Activated CD4-positive, alpha-beta memory T cell treated with anti-CD3 and anti-CD28 coated beads, Interleukin-2, amount 10 ng/mL, durations not matched to agents 7 days and 5 days (primary cell): ENCODE results near the gene TDRD10. TPM values are rescaled to one million over a fixed set of nuclear protein-coding genes. Genes with fewer than 3 reads are reported as not detected.
A peak's percentile ranks its signal among the peaks of the same experiment; 100 is the strongest.

Experiments used
- CTCF ChIA-PET: fragments of 350-600 bp; sonication (Branson Sonifier 250); formaldehyde crosslinking; loops from one replicate; lab custom pipeline; 2021; ENCODE audit warnings: antibody characterized with exemption, inconsistent platforms; lab: Charles Lee
- POLR2A ChIA-PET: fragments of 350-600 bp; sonication (Branson Sonifier 250); formaldehyde crosslinking; loops from one replicate; lab custom pipeline; 2021; ENCODE audit warnings: antibody characterized with exemption; lab: Charles Lee
- DNase-seq: peaks from one replicate; pipeline ENCODE4 v3.0.0-alpha.2; 2020
- H3K27ac Mint-ChIP-seq: one replicate; pipeline ENCODE4 v1.8.0; 2021; ENCODE audit warnings: mild to moderate bottlenecking, mixed read lengths
- H3K27me3 Mint-ChIP-seq: one replicate; pipeline ENCODE4 v1.8.0; 2021; ENCODE audit warnings: mixed read lengths
- H3K36me3 Mint-ChIP-seq: one replicate; pipeline ENCODE4 v1.8.0; 2021; ENCODE audit warnings: low read depth, mixed read lengths
- H3K4me1 Mint-ChIP-seq: one replicate; pipeline ENCODE4 v1.8.0; 2021; ENCODE audit warnings: mixed read lengths
- H3K4me3 Mint-ChIP-seq: one replicate; pipeline ENCODE4 v1.8.0; 2021; ENCODE audit warnings: mild to moderate bottlenecking, mixed read lengths
- H3K9me3 Mint-ChIP-seq: one replicate; pipeline ENCODE4 v1.8.0; 2021; ENCODE audit warnings: mixed read lengths
- total RNA-seq, 2 experiments: library from RNA; stranded (reverse); gene quantifications; one replicate each; pipeline ENCODE4 v1.2.3, GENCODE V29; 2021

TDRD10 gene
- total RNA-seq, 2 experiments from 2014 or later, result not detected

DNA sequence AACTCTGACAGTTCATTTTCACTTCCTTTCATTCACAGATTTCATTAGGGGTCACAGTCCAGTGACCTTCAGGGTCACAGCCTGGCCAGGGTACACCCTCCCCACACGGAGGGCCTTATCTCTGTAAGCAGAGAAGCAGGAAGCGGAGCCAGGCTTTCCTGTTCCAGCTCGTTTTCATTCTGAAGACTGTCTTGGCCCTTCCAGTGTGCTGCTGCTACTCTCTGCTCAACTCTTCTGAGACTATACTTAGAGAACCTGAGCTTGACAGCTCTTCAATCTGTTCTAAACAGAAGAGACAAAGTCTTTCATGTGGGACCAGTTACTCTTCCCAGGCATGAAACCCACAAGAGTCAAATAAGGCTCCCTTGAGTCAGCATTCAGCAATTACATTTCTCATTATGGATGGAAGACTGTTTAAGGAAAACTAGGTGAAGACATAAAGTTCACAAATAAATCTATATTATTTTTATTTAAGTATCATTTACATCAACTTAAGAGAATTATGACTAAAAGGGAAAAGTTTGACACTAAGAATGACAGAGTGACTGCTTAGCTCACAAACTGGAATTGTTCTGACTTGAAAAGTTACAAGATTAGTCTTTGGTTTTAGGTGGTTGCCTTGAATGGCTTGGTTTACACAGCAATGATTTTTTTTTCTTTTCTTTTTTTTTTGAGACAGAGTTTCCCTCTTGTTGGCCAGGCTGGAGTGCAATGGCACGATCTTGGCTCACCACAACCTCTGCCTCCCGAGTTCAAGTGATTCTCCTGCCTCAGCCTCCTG, 4.8 kb upstream of the TDRD10 start:
- CTCF ChIA-PET, result interaction anchor here (1.0 to 1.6 kb wide), 2 partner anchors 18 to 37 kb away, joined by 3 read pairs; no protein-coding TSS in a partner anchor
- peaks cover 31% of the 10 kb centered on the region for H3K27me3 Mint-ChIP-seq
- H3K4me3 Mint-ChIP-seq, result no peak overlapping the region

DNA sequence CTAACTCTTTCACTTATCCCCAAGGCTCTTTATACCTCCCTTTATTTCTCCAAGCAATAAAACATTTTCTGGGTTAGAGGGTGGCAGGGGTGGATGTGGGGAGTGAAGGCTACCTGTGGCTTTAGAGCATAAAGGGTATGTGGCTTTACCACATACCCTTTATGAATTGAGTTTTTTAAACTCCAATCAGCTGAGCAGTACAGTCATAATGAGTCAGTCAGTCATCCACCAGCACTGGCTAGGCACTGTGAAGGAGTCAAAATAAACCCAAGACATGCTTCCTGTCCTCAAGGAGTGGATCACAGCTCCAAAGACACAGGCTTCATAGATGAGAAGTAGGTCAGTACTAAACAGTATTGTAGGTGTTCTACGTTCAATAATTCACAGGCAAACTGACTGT, 2.6 kb upstream of the TDRD10 start:
- peaks cover 42% of the 10 kb centered on the region for H3K27me3 Mint-ChIP-seq
- no peak overlapping the region for H3K27ac Mint-ChIP-seq
- ChIA-PET CTCF (interaction anchor here (1.2 kb wide), 1 partner anchor 20 kb away, joined by 3 read pairs; no protein-coding TSS in a partner anchor), POLR2A (interaction anchor here (0.9 kb wide), 1 partner anchor 113 kb away, joined by 3 read pairs; no protein-coding TSS in a partner anchor)
- H3K36me3 Mint-ChIP-seq, result peaks cover 5% of the 10 kb centered on the region
- no peak overlapping the region for H3K4me3 Mint-ChIP-seq
- peaks cover 22% of the 10 kb centered on the region for H3K4me1 Mint-ChIP-seq
- DNase-seq, result no peak
- H3K9me3 Mint-ChIP-seq, result peaks cover 6% of the 10 kb centered on the region

More for the DNA sequence above, 4.8 kb upstream of the TDRD10 start:
- no peak overlapping the region for H3K27ac Mint-ChIP-seq
- H3K36me3 Mint-ChIP-seq, result peaks cover 2% of the 10 kb centered on the region
- POLR2A ChIA-PET, result no interaction called here
- peaks cover 39% of the 10 kb centered on the region for H3K4me1 Mint-ChIP-seq
- peaks cover 6% of the 10 kb centered on the region for H3K9me3 Mint-ChIP-seq
- no peak for DNase-seq

DNA sequence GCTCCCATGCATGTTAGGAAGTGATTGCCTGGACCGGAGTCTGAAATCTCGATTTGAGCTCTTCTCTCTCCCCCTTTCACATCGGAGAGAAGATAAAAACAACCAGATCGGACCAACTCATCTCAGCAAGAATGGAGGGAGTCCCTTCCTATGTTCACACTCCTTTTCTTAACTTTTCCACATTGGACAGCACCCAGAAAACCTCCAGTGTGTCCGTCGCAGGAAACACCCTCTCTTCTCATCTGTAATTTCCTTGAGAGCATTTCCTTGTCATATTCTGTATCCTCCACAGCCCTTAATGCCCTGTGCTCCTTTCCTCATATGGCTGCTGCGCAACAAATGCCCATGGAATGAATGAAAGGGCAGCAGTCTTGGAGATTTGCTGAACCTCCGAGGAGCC, 1.5 kb upstream of the TDRD10 start:
- peaks cover 49% of the 10 kb centered on the region for H3K27me3 Mint-ChIP-seq
- H3K4me3 Mint-ChIP-seq, result no peak overlapping the region
- POLR2A ChIA-PET, result no interaction called here
- peaks cover 6% of the 10 kb centered on the region for H3K9me3 Mint-ChIP-seq
- peaks cover 21% of the 10 kb centered on the region for H3K4me1 Mint-ChIP-seq
- peaks cover 5% of the 10 kb centered on the region for H3K36me3 Mint-ChIP-seq
- CTCF ChIA-PET, result no interaction called here
- no peak overlapping the region for H3K27ac Mint-ChIP-seq
- DNase-seq, result no peak

DNA sequence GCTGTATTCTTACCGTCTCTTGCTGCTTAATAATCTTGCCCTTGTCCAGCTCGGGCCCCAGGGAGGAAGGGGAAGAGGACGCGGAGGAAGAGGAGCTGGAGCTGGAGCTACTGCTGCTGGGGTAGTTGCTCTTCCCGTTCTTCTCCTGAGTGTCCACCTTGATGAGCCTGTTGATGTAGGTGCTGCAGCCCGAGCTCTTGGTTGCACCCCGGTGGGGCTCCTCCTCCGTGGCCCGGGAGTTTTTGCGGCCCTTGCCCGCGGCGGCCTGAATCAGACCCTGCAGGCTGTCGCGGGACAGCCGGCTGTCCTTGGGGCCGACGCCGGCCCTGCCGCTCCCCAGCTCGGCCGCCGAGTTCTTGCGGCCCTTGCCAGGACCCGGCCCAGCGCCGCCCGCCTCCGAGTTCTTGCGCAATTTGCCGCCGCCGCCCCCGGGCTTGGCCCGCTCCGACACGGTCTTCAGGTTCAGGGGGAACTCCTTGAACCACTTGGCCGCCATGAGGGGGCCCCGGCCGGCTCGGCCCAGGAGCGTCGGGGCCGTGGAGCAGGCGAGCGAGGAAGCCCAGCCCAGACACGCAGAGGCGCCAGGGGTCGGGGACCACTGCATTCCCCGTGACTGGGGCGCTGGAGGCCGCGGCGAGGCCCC, 475 bp upstream of the TDRD10 start:
- CTCF ChIA-PET, result interaction anchor here (0.6 kb wide), 1 partner anchor 495 kb away, joined by 3 read pairs; no protein-coding TSS in a partner anchor
- POLR2A ChIA-PET, result no interaction called here
- no peak overlapping the region for H3K27ac Mint-ChIP-seq
- peaks cover 54% of the 10 kb centered on the region for H3K27me3 Mint-ChIP-seq
- peaks cover 6% of the 10 kb centered on the region for H3K9me3 Mint-ChIP-seq
- peaks cover 18% of the 10 kb centered on the region for H3K4me1 Mint-ChIP-seq
- no peak for DNase-seq
- H3K36me3 Mint-ChIP-seq, result peaks cover 5% of the 10 kb centered on the region
- peak overlapping the region; percentile 18 for H3K4me3 Mint-ChIP-seq

DNA sequence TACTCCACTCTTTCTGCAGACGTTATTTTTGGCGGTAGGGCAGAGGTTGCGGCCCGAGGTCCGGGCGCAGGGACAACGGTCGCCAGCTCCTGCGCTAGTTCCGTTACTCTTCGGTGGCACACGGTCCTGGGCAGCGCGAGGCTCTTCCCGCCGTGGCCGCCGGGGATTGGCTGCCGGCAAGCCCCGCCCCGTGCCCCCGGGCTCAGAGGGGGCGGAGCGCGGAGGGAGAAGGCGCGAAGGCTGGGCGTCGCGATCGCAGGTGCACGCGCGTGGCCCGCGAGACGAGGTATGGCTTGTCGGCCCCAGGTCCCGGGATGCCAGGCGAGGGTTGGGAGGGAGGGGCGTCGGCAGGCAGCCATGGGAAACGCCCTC, 711 bp downstream of the TDRD10 start:
- CTCF ChIA-PET, result no interaction called here

DNA sequence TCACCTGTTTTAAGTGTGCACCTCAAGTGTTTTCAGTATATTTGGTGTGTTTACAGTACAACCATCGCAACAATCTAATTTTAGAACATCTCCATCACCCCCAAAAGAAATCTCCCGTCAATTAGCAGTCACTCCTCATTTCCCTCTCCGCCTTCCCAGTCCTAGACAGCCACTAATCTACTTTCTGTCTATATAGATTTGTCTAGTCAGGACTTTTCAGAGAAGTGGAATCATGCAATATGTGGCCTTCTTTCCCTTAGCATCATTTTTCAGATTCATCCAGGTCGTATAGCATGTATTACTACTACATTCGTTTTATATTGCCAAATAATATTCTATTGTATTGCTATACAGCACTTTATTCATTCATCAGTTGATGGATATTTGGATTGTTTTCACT, 1.9 kb downstream of the TDRD10 start:
- DNase-seq, result no peak
- Mint-ChIP-seq H3K27ac (no peak overlapping the region), H3K4me1 (peaks cover 14% of the 10 kb centered on the region), H3K27me3 (peaks cover 72% of the 10 kb centered on the region), H3K36me3 (peaks cover 5% of the 10 kb centered on the region), H3K4me3 (no peak overlapping the region), H3K9me3 (peaks cover 6% of the 10 kb centered on the region)
- ChIA-PET CTCF (interaction anchor here (1.0 kb wide), 1 partner anchor 56 kb away, joined by 3 read pairs; no protein-coding TSS in a partner anchor), POLR2A (no interaction called here)

More for the DNA sequence above, 711 bp downstream of the TDRD10 start:
- Mint-ChIP-seq H3K27me3 (peaks cover 64% of the 10 kb centered on the region), H3K27ac (no peak overlapping the region), H3K36me3 (peaks cover 5% of the 10 kb centered on the region), H3K4me1 (peaks cover 14% of the 10 kb centered on the region), H3K9me3 (peaks cover 6% of the 10 kb centered on the region), H3K4me3 (peak overlapping the region; percentile 3)
- DNase-seq, result no peak
- POLR2A ChIA-PET, result no interaction called here

DNA sequence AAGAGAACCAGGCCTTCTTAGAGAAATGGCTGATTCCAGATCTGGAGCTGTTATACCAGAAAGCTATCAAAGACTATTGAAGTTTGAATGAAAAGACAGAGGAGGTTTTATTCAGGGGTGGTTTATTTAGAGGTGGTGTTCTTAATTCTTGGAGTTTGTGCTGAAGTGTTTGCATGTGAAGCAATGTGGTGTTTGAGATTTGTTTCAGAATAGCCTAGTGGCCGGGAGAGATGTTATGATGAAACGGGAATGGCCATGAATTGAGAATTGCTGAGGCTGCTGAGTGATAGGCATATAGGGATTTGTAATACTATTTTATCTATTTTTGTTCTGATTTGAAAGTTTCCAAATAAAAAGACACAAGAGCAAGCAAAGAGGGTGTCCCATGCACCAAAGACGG, 10.7 kb downstream of the TDRD10 start:
- DNase-seq, result no peak
- no peaks in the 10 kb centered on the region for H3K4me1 Mint-ChIP-seq
- no peaks in the 10 kb centered on the region for H3K36me3 Mint-ChIP-seq
- CTCF ChIA-PET, result interaction anchor here (1.3 kb wide), 1 partner anchor 33 kb away, joined by 3 read pairs; no protein-coding TSS in a partner anchor
- H3K9me3 Mint-ChIP-seq, result no peaks in the 10 kb centered on the region
- H3K4me3 Mint-ChIP-seq, result no peak overlapping the region
- POLR2A ChIA-PET, result no interaction called here
- H3K27ac Mint-ChIP-seq, result no peak overlapping the region
- peaks cover 47% of the 10 kb centered on the region for H3K27me3 Mint-ChIP-seq

DNA sequence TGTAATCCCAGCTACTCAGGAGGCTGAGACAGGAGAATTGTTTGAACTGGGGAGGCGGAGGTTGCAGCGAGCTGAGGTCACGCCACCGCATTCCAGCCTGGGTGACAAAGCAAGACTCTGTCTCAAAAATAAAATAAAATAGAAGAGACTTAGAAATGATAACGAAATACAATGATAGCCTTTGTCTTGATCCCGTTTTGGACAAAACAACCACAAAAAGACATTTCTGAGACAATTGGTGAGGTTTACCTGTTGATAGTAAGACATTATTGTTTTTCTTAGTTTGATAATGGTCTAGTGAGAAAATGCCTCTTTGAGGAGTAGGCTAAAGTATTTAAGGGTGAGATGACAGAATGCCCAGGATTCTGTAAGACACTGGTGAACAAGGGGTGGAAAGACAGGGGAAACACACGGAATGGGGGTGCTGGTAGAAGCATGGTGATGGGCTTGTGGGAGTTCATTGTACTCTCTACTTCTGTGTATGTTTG, 12.1 kb downstream of the TDRD10 start:
- Mint-ChIP-seq H3K36me3 (no peaks in the 10 kb centered on the region), H3K4me1 (no peaks in the 10 kb centered on the region), H3K27ac (no peak overlapping the region), H3K4me3 (no peak overlapping the region), H3K27me3 (peaks cover 40% of the 10 kb centered on the region), H3K9me3 (no peaks in the 10 kb centered on the region)
- POLR2A ChIA-PET, result no interaction called here
- no peak for DNase-seq
- CTCF ChIA-PET, result no interaction called here

DNA sequence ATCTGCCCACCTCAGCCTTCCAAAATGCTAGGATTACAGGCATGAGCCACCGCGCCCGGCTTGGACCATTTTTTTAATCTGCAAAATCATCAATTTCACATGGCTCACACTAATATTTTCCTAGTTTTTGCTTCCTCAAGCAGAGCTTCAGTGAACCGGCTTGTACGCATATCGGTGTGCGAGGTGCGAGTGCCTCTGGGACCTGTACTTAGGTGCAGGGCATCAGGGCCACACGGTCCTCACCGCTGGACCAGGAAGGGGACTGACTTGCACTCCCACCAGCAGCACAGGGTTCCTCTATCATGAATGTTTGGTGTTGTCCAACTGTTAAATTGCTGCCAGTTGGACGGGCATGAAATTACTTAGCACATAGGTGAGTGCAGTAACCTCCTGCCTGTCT, 15.6 kb downstream of the TDRD10 start:
- peaks cover 2% of the 10 kb centered on the region for H3K4me1 Mint-ChIP-seq
- ChIA-PET POLR2A (no interaction called here), CTCF (no interaction called here)
- peaks cover 46% of the 10 kb centered on the region for H3K27me3 Mint-ChIP-seq
- H3K9me3 Mint-ChIP-seq, result no peaks in the 10 kb centered on the region
- no peaks in the 10 kb centered on the region for H3K36me3 Mint-ChIP-seq
- H3K27ac Mint-ChIP-seq, result no peak overlapping the region
- DNase-seq, result no peak
- H3K4me3 Mint-ChIP-seq, result no peak overlapping the region

DNA sequence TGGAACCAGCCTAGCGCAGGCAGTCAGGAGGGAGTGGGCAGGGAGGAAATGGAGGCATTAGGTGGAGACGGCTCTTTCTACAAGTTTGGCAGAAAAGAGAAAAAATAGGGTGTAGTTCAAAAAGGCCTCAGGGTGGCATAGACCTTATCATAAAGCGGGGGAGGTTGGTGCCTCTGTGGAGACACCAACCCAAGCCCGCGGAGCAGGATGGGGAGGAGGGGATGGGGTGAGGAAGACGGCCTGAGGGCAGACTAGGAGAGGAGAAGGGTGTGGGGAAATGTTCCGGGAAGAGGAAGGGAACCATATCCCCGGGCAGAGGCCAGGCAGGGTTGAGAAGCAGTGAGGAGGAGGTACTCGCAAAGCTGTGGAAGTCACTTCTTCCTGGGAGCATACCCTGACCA, 17.6 kb downstream of the TDRD10 start:
- CTCF ChIA-PET, result interaction anchor here (1.2 kb wide), 1 partner anchor 40 kb away, joined by 3 read pairs; no protein-coding TSS in a partner anchor
- DNase-seq, result no peak
- H3K36me3 Mint-ChIP-seq, result no peaks in the 10 kb centered on the region
- H3K27me3 Mint-ChIP-seq, result peaks cover 48% of the 10 kb centered on the region
- no peak overlapping the region for H3K4me3 Mint-ChIP-seq
- no peaks in the 10 kb centered on the region for H3K9me3 Mint-ChIP-seq
- peaks cover 2% of the 10 kb centered on the region for H3K4me1 Mint-ChIP-seq
- H3K27ac Mint-ChIP-seq, result no peak overlapping the region
- POLR2A ChIA-PET, result no interaction called here

DNA sequence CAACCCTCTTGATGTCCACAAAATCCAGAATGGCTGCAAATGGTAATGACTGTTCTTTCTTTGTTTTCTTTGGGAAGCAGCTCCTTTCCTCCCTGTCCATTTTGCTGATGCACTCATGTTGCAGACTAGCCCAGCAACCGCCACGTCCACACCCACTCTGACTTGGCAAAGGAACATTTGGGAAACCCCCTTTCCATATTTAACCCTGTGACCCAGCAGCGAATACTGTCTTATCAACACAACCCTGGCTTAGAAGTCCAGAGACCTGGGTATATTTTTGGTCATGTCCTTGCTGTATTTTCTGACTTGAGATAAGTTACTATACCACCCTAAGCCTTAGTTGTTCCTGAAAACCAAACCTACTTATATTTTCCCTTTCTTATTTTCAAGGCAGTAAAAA, 18.3 kb downstream of the TDRD10 start:
- Mint-ChIP-seq H3K36me3 (no peaks in the 10 kb centered on the region), H3K27me3 (peaks cover 47% of the 10 kb centered on the region), H3K9me3 (no peaks in the 10 kb centered on the region), H3K27ac (no peak overlapping the region), H3K4me3 (no peak overlapping the region), H3K4me1 (peaks cover 2% of the 10 kb centered on the region)
- ChIA-PET POLR2A (no interaction called here), CTCF (interaction anchor here (1.2 kb wide), 1 partner anchor 41 kb away, joined by 3 read pairs; no protein-coding TSS in a partner anchor)
- DNase-seq, result no peak

DNA sequence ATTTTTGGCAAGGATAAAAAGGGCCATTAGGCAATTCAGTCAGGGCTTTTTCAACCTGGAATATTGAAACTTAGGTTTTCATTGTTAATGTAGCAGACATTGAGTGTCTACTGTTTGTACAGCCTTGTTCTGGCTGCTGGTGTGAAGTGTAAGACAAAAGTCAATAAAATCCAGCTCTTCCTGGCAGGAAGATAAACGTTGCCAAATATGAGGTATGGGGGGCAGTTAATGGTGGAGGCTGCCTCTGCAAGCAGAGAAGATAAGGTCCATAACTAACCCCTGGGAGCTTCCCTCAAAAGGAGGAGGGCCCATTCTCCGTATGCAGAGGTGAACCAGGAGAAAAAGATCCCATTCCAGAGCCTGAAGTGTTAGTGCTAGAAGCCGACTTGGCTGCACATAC, 19.7 kb downstream of the TDRD10 start:
- H3K36me3 Mint-ChIP-seq, result no peaks in the 10 kb centered on the region
- no peak for DNase-seq
- peaks cover 2% of the 10 kb centered on the region for H3K4me1 Mint-ChIP-seq
- H3K27me3 Mint-ChIP-seq, result peaks cover 39% of the 10 kb centered on the region
- POLR2A ChIA-PET, result no interaction called here
- no peak overlapping the region for H3K4me3 Mint-ChIP-seq
- H3K27ac Mint-ChIP-seq, result no peak overlapping the region
- H3K9me3 Mint-ChIP-seq, result no peaks in the 10 kb centered on the region
- CTCF ChIA-PET, result no interaction called here

DNA sequence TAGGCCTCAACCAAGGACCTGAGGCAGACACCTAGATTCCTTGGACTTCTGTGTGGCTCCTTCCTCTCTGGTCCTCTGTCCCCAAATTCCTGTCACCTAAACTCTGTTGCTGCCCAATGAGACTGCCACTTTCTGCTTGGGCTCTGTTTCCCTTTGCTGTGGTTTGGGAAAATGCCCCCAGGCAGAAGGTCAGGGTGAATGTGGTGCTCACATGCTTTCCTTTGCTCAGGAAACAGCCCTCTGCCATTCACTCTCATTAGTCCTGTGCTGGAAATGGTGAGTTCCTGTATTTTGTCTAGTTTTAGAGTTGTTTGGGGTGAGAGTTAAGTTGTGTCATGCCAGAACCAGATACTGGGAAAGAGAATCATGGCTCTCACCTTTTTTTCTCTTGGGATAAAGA, 22.9 kb downstream of the TDRD10 start:
- no peak overlapping the region for H3K27ac Mint-ChIP-seq
- no peaks in the 10 kb centered on the region for H3K4me1 Mint-ChIP-seq

More for the DNA sequence above, 22.9 kb downstream of the TDRD10 start:
- Mint-ChIP-seq H3K36me3 (no peaks in the 10 kb centered on the region), H3K4me3 (no peak overlapping the region), H3K9me3 (no peaks in the 10 kb centered on the region), H3K27me3 (peaks cover 32% of the 10 kb centered on the region)
- ChIA-PET POLR2A (interaction anchor here (1.4 kb wide), 1 partner anchor 35 kb away, joined by 3 read pairs; no protein-coding TSS in a partner anchor), CTCF (interaction anchor here (0.9 kb wide), 1 partner anchor 22 kb away, joined by 3 read pairs; no protein-coding TSS in a partner anchor)
- DNase-seq, result no peak
